CD4-positive, alpha-beta T cell treated with Interleukin-6 for 4 hours (primary cell): Measurements from ENCODE around the gene GLT6D1.

Experiments
- DNase-seq: peaks from one replicate; pipeline ENCODE4 v3.0.0-alpha.2; 2020; ENCODE audit warnings: mixed read lengths

The GLT6D1 gene

DNA sequence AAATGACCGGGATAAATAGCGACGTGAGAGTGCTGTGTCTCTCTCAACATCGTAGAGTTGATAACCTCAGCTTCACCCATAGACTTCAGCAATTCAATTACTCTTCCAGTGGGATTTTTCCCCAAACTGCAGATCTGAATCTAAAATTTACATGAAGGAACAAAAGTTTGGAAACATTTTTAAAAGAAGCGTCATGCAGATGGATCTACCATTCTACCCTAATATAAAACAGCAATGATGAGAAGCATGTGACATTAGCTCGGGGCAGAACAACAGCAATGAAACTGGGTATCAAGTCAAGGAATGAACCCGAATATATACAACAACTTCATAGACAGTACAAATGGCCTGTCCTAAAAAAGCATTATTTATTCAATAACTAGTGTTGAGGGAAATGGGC is 18.8 kb downstream of the GLT6D1 start:
- no peak for DNase-seq

DNA sequence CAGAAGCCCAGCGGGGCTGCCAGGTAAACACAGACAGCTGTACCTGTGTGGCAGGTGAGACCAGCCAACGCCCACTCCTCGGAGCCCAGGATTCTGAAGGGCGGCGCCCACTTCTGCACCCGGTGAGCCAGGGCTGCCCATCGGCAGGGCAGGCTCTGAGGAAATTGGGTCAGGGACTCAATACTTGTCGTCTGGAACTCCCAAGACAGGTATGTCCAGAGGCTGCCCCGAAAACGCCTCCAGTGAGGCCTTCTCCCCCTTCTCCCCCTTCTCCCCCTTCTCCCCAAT is 19.8 kb downstream of the GLT6D1 start:
- DNase-seq = no peak

- DNase-seq = no peak
Observed at GRCh38 chr9:135618866-135619598, 20.3 kb downstream of the GLT6D1 start.

- DNase-seq = no peak
Observed at GRCh38 chr9:135617991-135618411, 21.3 kb downstream of the GLT6D1 start.

DNA sequence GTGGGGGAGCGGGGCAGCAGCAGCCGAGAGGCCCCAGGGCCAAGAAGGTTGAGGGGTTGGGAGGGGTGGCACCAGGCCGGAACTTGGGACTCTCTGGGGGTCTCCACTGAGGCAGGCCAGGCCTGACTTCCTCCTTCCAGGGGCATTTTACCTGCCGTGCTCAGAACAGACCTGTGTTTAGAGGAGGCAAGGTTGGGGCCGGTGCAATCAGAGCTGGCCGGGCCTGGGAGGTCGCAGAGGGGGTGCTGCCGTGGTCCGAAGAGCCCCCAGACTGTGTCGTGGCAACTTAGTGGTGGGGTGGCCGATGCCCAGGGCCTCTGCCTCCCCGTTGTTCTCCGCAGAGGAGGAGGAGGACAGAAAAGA is 21.8 kb downstream of the GLT6D1 start:
- DNase-seq = no peak

DNA sequence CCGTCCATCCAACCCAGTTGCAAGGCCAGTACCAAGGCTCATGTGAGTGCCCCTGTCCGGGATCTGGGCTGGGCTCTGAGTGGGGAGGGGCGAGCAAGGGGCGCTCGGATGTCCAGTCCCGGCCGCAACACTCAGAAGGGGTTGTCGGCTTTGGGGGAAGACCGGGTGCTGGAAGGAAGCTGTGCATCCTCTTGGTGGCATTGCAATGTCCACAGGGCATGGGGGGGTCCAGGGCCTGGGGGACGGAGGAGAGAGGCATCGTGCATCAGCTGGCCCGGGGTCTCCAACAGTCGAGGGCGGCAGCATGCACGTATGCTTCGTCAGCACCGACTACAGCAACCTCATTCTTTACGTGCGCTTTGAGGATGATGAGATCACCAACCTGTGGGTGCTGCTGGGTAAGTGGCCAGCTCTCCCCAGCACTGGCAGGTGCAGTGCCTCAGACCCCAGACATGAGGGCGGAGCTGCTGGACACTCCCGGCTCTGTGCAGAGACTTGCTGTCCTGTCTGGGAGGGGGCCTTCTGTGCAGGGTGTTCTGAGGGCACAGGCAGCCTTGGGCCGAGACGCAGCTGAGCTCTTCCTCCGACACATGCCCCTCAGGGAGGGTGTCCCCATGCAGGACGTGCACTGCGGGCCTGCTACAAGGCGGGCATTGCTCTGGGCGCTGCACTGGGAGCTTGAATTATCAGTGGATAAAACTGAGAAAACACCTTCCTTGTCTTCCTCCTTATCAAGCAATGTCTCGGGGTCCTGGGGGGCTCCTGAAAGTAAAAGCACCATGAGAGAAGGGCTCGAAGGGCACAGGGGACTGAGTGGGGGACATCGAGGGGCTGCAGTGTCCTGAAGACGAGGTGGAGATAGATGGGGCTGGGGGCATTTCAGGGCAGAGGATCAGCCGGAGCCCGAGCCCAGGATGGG is 22.5 kb downstream of the GLT6D1 start:
- DNase-seq = no peak

- no peak for DNase-seq
Observed at GRCh38 chr9:135615666-135616618, 23.4 kb downstream of the GLT6D1 start.

GRCh38 chr9:135614821-135615665 is 24.3 kb downstream of the GLT6D1 start:
- DNase-seq = no peak

- DNase-seq = no peak
Observed at GRCh38 chr9:135613946-135614805, 25.2 kb downstream of the GLT6D1 start.

GRCh38 chr9:135612981-135613910 is 26.1 kb downstream of the GLT6D1 start:
- DNase-seq = no peak

DNA sequence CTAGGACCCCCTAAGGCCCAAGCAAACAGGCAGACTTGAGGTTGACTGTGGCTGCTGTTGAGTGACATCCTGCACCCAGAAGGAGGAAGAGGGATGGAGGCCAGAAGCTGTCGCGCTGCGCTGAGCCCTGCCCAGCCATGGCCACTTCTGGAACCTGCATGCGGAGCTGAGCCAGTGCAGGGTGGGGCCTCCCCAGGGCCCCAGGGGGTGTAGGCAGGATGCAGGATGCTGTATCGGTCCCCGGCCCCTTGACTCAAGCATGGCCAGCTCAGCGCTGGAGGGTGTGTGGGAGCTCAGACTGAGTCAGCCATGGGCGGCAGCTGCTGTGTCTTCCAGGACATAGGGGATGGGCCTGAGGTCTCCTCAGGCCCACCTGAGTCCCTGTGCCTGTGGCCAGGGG is 26.9 kb downstream of the GLT6D1 start:
- no peak for DNase-seq

- no peak for DNase-seq
Observed at GRCh38 chr9:135611875-135612209, 27.5 kb downstream of the GLT6D1 start.

DNA sequence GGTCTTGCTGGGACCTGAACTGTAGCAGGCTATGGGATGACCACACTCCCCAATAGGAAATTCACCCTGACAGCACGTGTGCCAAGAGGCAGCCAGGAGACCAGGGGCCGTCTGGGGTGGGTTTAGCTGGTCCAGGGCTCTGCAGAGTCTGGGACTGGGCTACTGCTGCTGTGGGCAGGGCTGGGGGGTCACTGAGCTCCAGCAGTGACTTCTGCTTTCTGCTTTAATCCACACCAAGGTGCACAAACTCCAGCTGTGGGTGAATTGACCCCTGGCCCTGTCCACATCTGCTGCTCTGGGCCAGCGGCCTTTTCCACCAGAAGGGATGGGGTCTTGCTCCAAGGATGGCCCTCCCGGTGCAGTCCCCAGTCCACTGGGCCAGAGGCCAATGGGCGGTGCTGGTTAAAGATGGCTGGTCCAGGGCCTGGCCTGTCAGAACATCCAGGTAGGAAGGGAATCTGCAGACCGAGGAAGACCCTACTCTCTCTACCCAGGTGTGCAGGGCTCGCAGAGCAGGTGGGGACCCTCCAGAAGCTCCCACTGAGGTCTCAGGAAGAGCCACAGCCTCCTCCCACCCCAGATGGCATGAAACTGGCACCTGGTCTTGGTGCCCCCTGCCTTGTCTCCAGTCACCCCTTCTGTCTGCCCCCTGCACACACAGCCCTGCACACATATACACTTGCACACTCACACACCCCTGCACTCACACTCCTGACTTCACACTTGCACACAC is 28.0 kb downstream of the GLT6D1 start:
- DNase-seq = no peak

- no peak for DNase-seq
Observed at GRCh38 chr9:135610290-135611141, 28.8 kb downstream of the GLT6D1 start.

- no peak for DNase-seq
Observed at GRCh38 chr9:135609366-135609955, 29.9 kb downstream of the GLT6D1 start.

GRCh38 chr9:135608999-135609317 is 30.4 kb downstream of the GLT6D1 start:
- no peak for DNase-seq

- DNase-seq = no peak
Observed at GRCh38 chr9:135608294-135608998, 30.9 kb downstream of the GLT6D1 start.
